Kidney capillary endothelial cell (primary cell): Measurements from ENCODE around the gene STK17A.
A peak's percentile ranks its signal among the peaks of the same experiment; 100 is the strongest.
"Not testable (repeated sequence)": the region's sequence is repeated elsewhere in the genome, so short reads cannot be mapped to it uniquely, and the experiment has no call there.

Source experiments
- DNase-seq: peaks from one replicate; pipeline ENCODE4 v3.0.0-alpha.2; 2018; ENCODE audit warnings: low spot score

STK17A gene

GRCh38 chr7:43602256-43602655, 19.3 kb downstream of the STK17A start:
- no peak for DNase-seq

- no peak for DNase-seq
Measured at GRCh38 chr7:43604251-43604650, 21.3 kb downstream of the STK17A start.

GRCh38 chr7:43609097-43609496, 26.2 kb downstream of the STK17A start:
- DNase-seq = no peak

GRCh38 chr7:43612128-43612527, 29.2 kb downstream of the STK17A start:
- no peak for DNase-seq

GRCh38 chr7:43612599-43613589, 30.0 kb downstream of the STK17A start:
- DNase-seq = no peak

GRCh38 chr7:43615558-43616145, 32.7 kb downstream of the STK17A start:
- peak; percentile 51 for DNase-seq

- no peak for DNase-seq
Measured at GRCh38 chr7:43616977-43617376, 34.1 kb downstream of the STK17A start.

GRCh38 chr7:43618073-43618472, 35.2 kb downstream of the STK17A start:
- no peak for DNase-seq

- no peak for DNase-seq
Measured at GRCh38 chr7:43619213-43620012, 36.5 kb downstream of the STK17A start.

GRCh38 chr7:43621729-43622448, 39.0 kb downstream of the STK17A start:
- DNase-seq = no peak

GRCh38 chr7:43624156-43624555, 41.2 kb downstream of the STK17A start:
- no peak for DNase-seq

GRCh38 chr7:43625453-43625852, 42.5 kb downstream of the STK17A start:
- DNase-seq = no peak

GRCh38 chr7:43625980-43626379, 43.1 kb downstream of the STK17A start:
- no peak for DNase-seq

GRCh38 chr7:43626695-43627094, 43.8 kb downstream of the STK17A start:
- DNase-seq = no peak

- DNase-seq = not testable (repeated sequence)
Measured at GRCh38 chr7:43627798-43628197, 44.9 kb downstream of the STK17A start.

- no peak for DNase-seq
Measured at GRCh38 chr7:43628431-43628830, 45.5 kb downstream of the STK17A start.

- no peak for DNase-seq
Measured at GRCh38 chr7:43629857-43630256, 46.9 kb downstream of the STK17A start.

GRCh38 chr7:43630482-43630881, 47.6 kb downstream of the STK17A start:
- no peak for DNase-seq

GRCh38 chr7:43631559-43631958, 48.7 kb downstream of the STK17A start:
- DNase-seq = no peak

GRCh38 chr7:43632746-43633145, 49.8 kb downstream of the STK17A start:
- DNase-seq = no peak

- no peak for DNase-seq
Measured at GRCh38 chr7:43634384-43634783, 51.5 kb downstream of the STK17A start.

GRCh38 chr7:43636093-43636492, 53.2 kb downstream of the STK17A start:
- DNase-seq = no peak
